GM10266 (cell line): ENCODE data around the gene CLIP4.

ENCODE experiments used
- DNase-seq: peaks from one replicate; pipeline ENCODE4 v3.0.0; 2012; ENCODE audit errors: extremely low spot score
- TF ChIP-seq, protein P1 (sequence below): IDR thresholded peaks from 2 replicates; pipeline ENCODE4 v1.5.1; 2012; ENCODE audit warnings: mild to moderate bottlenecking, low read depth; ENCODE audit not compliant: control insufficient read depth, insufficient read depth; ENCODE audit errors: missing control alignments

Gene CLIP4

DNA sequence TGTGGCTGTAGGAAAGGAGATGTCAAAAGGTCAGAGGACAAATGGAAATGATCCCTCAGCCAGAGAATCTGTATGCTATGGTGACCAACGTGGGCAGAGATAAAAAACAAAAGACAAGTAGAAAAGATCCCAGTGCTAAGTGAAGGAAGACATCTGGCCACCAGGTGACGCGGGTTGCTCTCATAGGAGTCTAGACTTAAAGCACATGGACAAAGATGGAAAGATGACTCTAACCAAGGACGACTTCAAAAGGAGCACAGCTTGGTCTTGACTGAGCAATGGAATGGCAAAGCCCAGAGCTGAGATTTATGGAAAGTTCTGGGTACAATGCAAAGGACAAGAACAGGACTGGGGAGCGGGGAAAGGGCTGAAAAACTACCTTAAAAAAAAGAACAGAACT lies 96.8 kb downstream of the CLIP4 start:
- no peak for DNase-seq
- TF ChIP-seq, protein P1, sequence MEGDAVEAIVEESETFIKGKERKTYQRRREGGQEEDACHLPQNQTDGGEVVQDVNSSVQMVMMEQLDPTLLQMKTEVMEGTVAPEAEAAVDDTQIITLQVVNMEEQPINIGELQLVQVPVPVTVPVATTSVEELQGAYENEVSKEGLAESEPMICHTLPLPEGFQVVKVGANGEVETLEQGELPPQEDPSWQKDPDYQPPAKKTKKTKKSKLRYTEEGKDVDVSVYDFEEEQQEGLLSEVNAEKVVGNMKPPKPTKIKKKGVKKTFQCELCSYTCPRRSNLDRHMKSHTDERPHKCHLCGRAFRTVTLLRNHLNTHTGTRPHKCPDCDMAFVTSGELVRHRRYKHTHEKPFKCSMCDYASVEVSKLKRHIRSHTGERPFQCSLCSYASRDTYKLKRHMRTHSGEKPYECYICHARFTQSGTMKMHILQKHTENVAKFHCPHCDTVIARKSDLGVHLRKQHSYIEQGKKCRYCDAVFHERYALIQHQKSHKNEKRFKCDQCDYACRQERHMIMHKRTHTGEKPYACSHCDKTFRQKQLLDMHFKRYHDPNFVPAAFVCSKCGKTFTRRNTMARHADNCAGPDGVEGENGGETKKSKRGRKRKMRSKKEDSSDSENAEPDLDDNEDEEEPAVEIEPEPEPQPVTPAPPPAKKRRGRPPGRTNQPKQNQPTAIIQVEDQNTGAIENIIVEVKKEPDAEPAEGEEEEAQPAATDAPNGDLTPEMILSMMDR: no peak

DNA sequence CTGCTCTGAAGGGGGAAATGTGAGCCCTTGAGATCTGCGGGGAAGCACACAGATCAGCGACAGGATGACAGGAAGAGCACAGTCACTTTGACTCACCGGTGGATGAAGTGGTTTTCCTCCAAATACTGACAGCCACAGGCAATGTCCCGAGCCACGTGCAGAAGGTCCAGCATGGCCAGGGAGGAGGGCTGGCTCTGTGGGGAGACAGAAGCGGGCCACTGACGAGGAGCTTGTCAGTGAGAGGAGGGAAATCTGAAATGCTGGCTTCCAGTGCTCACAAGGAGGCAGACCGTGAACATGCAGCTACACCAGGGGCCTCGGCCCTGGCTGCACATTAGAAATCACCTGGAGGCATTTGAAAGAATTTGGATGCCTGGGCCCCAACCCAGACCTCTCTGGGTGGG lies 98.7 kb downstream of the CLIP4 start:
- DNase-seq: no peak
- TF ChIP-seq, protein P1: no peak

DNA sequence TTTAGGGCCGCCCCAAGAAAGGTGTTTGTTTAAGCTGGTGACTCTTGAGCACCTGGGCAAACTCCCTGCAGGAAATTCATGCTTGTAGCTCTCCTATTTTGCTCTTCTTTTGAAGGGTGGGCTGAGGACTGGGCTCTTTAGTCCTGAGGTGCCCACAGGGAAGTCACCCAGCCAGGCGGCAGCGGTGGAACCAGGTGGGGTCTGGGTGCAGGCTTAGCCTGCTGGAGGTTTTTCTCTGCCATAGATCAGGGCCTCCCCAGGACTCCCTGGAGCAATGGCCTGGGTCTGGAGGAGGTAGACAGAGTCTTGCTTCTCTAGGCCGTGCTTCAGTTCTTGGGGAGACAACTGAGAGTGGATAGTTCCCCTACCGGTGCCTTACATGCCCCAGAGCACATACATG lies 99.9 kb downstream of the CLIP4 start:
- DNase-seq: no peak
- TF ChIP-seq, protein P1: no peak

DNA sequence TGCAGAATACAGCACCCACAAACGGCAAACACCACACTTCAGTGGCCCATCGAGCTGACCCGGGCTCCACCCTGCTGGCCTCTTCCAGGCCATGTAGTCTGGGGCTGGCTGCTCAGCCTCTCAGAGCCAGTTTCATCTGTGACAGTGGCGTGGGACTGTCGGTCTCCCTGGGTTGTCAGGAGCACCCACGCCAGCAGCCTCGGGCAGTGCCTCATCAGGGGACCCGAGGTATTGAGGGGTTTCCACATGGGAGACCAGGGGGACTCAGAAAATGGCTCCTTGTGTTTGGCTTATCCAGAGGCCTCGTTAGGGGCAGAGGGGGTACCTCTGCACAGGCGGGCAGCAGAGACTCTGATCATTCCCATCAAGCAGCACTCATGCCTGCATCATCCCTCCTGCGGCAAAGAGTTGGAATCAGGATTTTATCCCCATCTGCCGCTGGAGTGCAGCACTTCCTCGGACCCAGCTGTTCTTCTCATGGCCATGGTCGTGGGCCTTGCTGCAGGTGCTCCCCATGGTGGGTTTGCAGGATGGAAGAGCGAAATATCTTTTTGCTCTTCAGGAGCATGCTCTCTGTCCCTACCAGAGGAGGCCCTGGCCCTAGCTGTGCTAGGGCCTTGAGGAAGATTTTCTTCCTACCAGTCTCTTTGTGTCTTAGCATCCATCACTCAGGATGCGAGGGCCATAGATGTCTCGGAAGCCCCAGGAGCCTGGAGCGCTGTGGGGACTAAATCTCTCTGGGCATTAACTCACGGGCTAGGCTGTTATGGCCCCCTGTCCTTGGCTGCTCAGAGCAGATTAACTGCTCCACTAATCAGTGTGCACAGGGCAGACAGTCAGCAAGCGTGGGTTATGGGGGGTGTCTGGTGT lies 100.8 kb downstream of the CLIP4 start:
- no peak for DNase-seq
- TF ChIP-seq, protein P1: no peak

DNA sequence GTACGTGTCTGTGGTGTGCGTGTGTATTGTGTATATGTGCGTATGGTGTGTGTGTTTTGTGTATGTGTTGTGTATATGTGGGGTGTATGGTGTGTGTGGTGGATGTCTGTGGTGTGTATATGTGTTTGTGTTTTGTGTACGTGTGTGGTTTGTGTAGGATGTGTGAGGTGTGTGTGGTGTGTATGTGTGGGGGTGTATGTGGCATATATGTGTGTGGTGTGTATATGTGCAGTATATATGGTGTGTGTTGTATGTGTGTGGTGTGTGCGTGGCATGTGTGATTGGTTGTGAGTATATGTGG lies 101.3 kb downstream of the CLIP4 start:
- no peak for DNase-seq
- TF ChIP-seq, protein P1: no peak

DNA sequence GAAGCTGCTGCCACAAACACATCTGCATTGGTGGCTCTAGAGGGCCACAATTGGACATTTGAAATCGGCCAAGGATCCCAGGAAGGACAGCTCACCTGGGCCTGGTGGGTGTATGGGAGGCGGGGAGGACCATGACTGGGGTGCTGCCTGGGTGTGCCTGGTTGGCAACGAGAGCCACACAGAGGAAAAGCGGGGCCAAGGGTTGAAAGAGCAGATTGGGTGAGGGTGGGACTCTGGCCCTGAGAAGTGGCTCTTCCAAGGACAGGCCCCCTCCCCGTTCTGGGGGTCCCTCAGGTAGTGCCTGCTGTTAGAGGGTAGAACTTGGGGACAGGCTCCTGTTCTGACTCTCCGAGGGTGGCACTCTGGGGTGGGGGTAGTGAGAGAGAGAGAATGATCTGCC lies 102.9 kb downstream of the CLIP4 start:
- DNase-seq: no peak
- TF ChIP-seq, protein P1: no peak

DNA sequence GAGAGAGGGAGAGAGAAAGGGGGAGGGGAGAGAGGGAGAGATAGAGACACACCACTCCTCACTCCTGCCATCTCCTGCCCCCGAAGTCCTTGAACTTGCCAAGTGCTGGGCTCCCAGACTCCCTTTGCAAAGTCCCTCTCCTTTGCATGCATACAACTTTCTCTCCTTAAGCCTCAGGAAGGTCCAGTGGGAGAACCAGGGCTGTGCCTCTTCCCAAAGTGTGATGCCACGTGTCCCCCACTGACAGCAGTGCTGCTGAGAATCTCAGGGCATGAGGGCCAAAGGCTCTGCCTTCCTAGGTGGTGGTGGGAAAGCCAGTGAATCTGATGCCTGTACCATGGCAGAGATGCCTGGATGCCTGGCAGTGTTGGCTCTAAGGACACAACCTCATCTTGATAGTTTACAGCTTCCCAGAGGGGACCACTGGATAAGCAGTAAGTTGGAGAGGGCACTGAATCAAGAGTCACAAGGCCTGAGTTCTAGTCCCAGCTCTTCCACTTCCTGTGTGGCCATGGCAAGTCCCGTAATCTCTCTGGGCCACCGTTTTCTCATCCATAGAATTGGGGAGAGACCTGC lies 103.4 kb downstream of the CLIP4 start:
- TF ChIP-seq, protein P1: no peak
- no peak for DNase-seq
